Liver (tissue), 3 donors: Measurements from ENCODE around the gene HTR2B.

ENCODE experiments used
- ATF3 ChIP-seq: IDR thresholded peaks from 2 replicates; pipeline ENCODE4 v1.6.1; 2016; ENCODE audit warnings: antibody characterized with exemption
- CTCF ChIP-seq: fragments of 150-350 bp; IDR thresholded peaks from 2 replicates; pipeline ENCODE4 v1.5.1; 2017; ENCODE audit warnings: improper control_type of control experiment, low read depth, low read length; ENCODE audit not compliant: missing input control
- EGR1 ChIP-seq, 2 donors: IDR thresholded peaks; 2 replicates each; pipeline ENCODE4 v1.6.1; 2016 to 2018; ENCODE audit warnings: antibody characterized with exemption in 2 of 2, low read depth in 2 of 2
- GABPA ChIP-seq, 2 donors: IDR thresholded peaks in 1 of 2; conservative IDR thresholded peaks in 1 of 2; 2 replicates each; pipeline ENCODE4 v1.6.1; 2016; ENCODE audit warnings: antibody characterized with exemption in 2 of 2, mild to moderate bottlenecking in 1 of 2, moderate library complexity in 1 of 2
- JUND ChIP-seq, 2 donors: IDR thresholded peaks; 2 replicates each; pipeline ENCODE4 v1.6.1; 2016; ENCODE audit warnings: antibody characterized with exemption in 2 of 2
- NR2F2 ChIP-seq: IDR thresholded peaks from 2 replicates; pipeline ENCODE4 v1.6.1; 2016; ENCODE audit warnings: antibody characterized with exemption
- RAD21 ChIP-seq, 2 donors: IDR thresholded peaks; 2 replicates each; pipeline ENCODE4 v1.6.1; 2016; ENCODE audit warnings: antibody characterized with exemption in 2 of 2, mild to moderate bottlenecking in 2 of 2
- YY1 ChIP-seq: IDR thresholded peaks from 2 replicates; pipeline ENCODE4 v1.6.1; 2016; ENCODE audit warnings: antibody characterized with exemption, mild to moderate bottlenecking
- ZBTB33 ChIP-seq: IDR thresholded peaks from 2 replicates; pipeline ENCODE4 v1.6.1; 2016; ENCODE audit warnings: antibody characterized with exemption
- donor health status: healthy.
- donor health status: healthy.

GRCh38 chr2:231068525-231069222, 56.2 kb downstream of the HTR2B start:
- no peak for TF ChIP-seq ZBTB33
- no peak for TF ChIP-seq GABPA (IDR thresholded peaks at IDR 0.05 in 1 of 2, conservative IDR thresholded peaks at IDR 0.05 in 1 of 2)
- TF ChIP-seq JUND (IDR thresholded peaks at IDR 0.05) = peak in 1 of 2 donors; percentile 54
- no peak for TF ChIP-seq ATF3
- no peak for TF ChIP-seq CTCF
- TF ChIP-seq RAD21 (IDR thresholded peaks at IDR 0.05) = no peak
- TF ChIP-seq YY1 = peak; percentile 26
- TF ChIP-seq NR2F2 = no peak
- TF ChIP-seq EGR1 (IDR thresholded peaks at IDR 0.05; ENCODE audit: low read depth in 2 of 2) = no peak
